ENCODE measurements around the gene UBE2O. TPM values are rescaled to one million over a fixed set of nuclear protein-coding genes. Genes with fewer than 3 reads are reported as not detected.

UBE2O gene
- total and polyA plus RNA-seq, 4 donors = 3.3 to 71.5 (median 9.2) TPM

- peak overlapping the region; percentile 87 to 94 (median 89) for H3K4me3 ChIP-seq (ENCODE audit: low read depth in 1 of 3, low read length in 3 of 3)
- H3K9ac ChIP-seq (ENCODE audit: low read depth in 1 of 2, low read length in 2 of 2) = peak overlapping the region in 1 of 2 donors; percentile 68
- H3K27ac ChIP-seq (ENCODE audit: low read depth in 1 of 2, low read length in 2 of 2) = no peak overlapping the region
- no peaks in the 10 kb centered on the region for H3K36me3 ChIP-seq (ENCODE audit: control insufficient read depth in 4 of 4, insufficient read depth in 3 of 4, low read depth in 1 of 4, low read length in 3 of 4)
- no peak for TF ChIP-seq MAX (IDR thresholded peaks at IDR 0.05)
- no peak for TF ChIP-seq EGR1 (IDR thresholded peaks at IDR 0.05; ENCODE audit: low read depth in 2 of 2)
- no peak for TF ChIP-seq JUND (IDR thresholded peaks at IDR 0.05)
- TF ChIP-seq ATF3 (IDR thresholded peaks at IDR 0.05) = no peak
- no peak for TF ChIP-seq TAF1 (conservative IDR thresholded peaks at IDR 0.05)
- TF ChIP-seq FOXA2 (IDR thresholded peaks at IDR 0.05) = no peak
- H3K4me1 ChIP-seq (ENCODE audit: control insufficient read depth in 4 of 4, insufficient read depth in 4 of 4, low read length in 3 of 4) = peaks cover 4 to 22% (median 18%) of the 10 kb centered on the region in 4 donors
- DNase-seq (ENCODE audit: low spot score) = no peak
- WGBS = 2% methylated on average over 18 of the region's 18 CpGs
- no peaks in the 10 kb centered on the region for H3K27me3 ChIP-seq (ENCODE audit: control insufficient read depth in 4 of 4, insufficient read depth in 4 of 4, low read length in 3 of 4)
- H3K9me3 ChIP-seq (ENCODE audit: control insufficient read depth in 4 of 4, low read length in 3 of 4) = no peaks in the 10 kb centered on the region
Observed at GRCh38 chr17:76354317-76354729, 98.6 kb downstream of the UBE2O start.

GRCh38 chr17:76353599-76354316 is 99.2 kb downstream of the UBE2O start, which contains the start of gene PRPSAP1:
Gene PRPSAP1, minus strand, starts transcription at chr17:76353916. Its CDS starts 213 bp downstream, at chr17:76353703.
- H3K27me3 ChIP-seq (ENCODE audit: control insufficient read depth in 4 of 4, insufficient read depth in 4 of 4, low read length in 3 of 4) = no peaks in the 10 kb centered on the region
- WGBS = under 1% methylated on average over 75 of the region's 75 CpGs
- peak within 1 kb of the TSS; percentile 88 to 91 for H3K9ac ChIP-seq (ENCODE audit: low read depth in 1 of 2, low read length in 2 of 2)
- H3K9me3 ChIP-seq (ENCODE audit: control insufficient read depth in 4 of 4, low read length in 3 of 4) = no peaks in the 10 kb centered on the region
- no peaks in the 10 kb centered on the region for H3K36me3 ChIP-seq (ENCODE audit: control insufficient read depth in 4 of 4, insufficient read depth in 3 of 4, low read depth in 1 of 4, low read length in 3 of 4)
- peak within 1 kb of the TSS; percentile 87 to 94 (median 89) for H3K4me3 ChIP-seq (ENCODE audit: low read depth in 1 of 3, low read length in 3 of 3)
- peak; percentile 84 for DNase-seq (ENCODE audit: low spot score)
- peaks cover 4 to 22% (median 18%) of the 10 kb centered on the region in 4 donors for H3K4me1 ChIP-seq (ENCODE audit: control insufficient read depth in 4 of 4, insufficient read depth in 4 of 4, low read length in 3 of 4)
- TF ChIP-seq RAD21 (IDR thresholded peaks at IDR 0.05) (peak; percentile 43 to 50), HNF4A (conservative IDR thresholded peaks at IDR 0.05) (no peak), MAX (IDR thresholded peaks at IDR 0.05) (peak; percentile 79), HNF4G (IDR thresholded peaks at IDR 0.05) (no peak), RXRA (IDR thresholded peaks at IDR 0.05) (peak; percentile 31 to 38), ATF3 (IDR thresholded peaks at IDR 0.05) (no peak), ZBTB33 (IDR thresholded peaks at IDR 0.05) (peak; percentile 28), JUND (IDR thresholded peaks at IDR 0.05) (no peak), REST (IDR thresholded peaks at IDR 0.05) (peak; percentile 55), TAF1 (conservative IDR thresholded peaks at IDR 0.05) (peak; percentile 84), SP1 (IDR thresholded peaks at IDR 0.05) (peak; percentile 66), GABPA (IDR thresholded peaks at IDR 0.05 in 1 of 2, conservative IDR thresholded peaks at IDR 0.05 in 1 of 2) (peak in 1 of 2 donors; percentile 45), FOXA1 (IDR thresholded peaks at IDR 0.05) (peak; percentile 12), FOXA2 (IDR thresholded peaks at IDR 0.05) (no peak), YY1 (IDR thresholded peaks at IDR 0.05) (peak; percentile 99), NR2F2 (IDR thresholded peaks at IDR 0.05) (peak; percentile 22), CTCF (IDR thresholded peaks at IDR 0.05; ENCODE audit: low read depth, low read length, missing input control) (peak; percentile 36), EGR1 (IDR thresholded peaks at IDR 0.05; ENCODE audit: low read depth in 2 of 2) (peak; percentile 17 to 47)
- peak within 1 kb of the TSS; percentile 78 for H3K27ac ChIP-seq (ENCODE audit: low read depth in 1 of 2, low read length in 2 of 2)

Data from liver (tissue), 9 donors.